GM12875 (cell line): ENCODE measurements around the gene HSPA4.

ENCODE experiments used
- H3K4me3 ChIP-seq: one replicate; pipeline ENCODE4 v1.5.1; 2011; ENCODE audit warnings: low read depth, low read length, control low read depth
- CTCF ChIP-seq: IDR thresholded peaks from 2 replicates; pipeline ENCODE4 v1.5.1; 2011; ENCODE audit warnings: low read depth, mild to moderate bottlenecking, control low read depth, inconsistent platforms, low read length, moderate library complexity, borderline replicate concordance; ENCODE audit not compliant: insufficient read depth

The HSPA4 gene

GRCh38 chr5:133063965-133064364 lies 12.2 kb downstream of the HSPA4 start:
- no peak for TF ChIP-seq CTCF

GRCh38 chr5:133065471-133065870 lies 13.7 kb downstream of the HSPA4 start:
- TF ChIP-seq CTCF, result no peak
- H3K4me3 ChIP-seq, result no peak overlapping the region

More at GRCh38 chr5:133063965-133064364, 12.2 kb downstream of the HSPA4 start:
- no peak overlapping the region for H3K4me3 ChIP-seq

GRCh38 chr5:133066045-133066444 lies 14.2 kb downstream of the HSPA4 start:
- H3K4me3 ChIP-seq, result no peak overlapping the region
- TF ChIP-seq CTCF, result no peak

GRCh38 chr5:133072021-133072420 lies 20.2 kb downstream of the HSPA4 start:
- no peak for TF ChIP-seq CTCF
- H3K4me3 ChIP-seq, result no peak overlapping the region

GRCh38 chr5:133075572-133076536 lies 24.0 kb downstream of the HSPA4 start:
- TF ChIP-seq CTCF, result no peak
- no peak overlapping the region for H3K4me3 ChIP-seq

GRCh38 chr5:133079048-133079447 lies 27.2 kb downstream of the HSPA4 start:
- no peak overlapping the region for H3K4me3 ChIP-seq
- TF ChIP-seq CTCF, result no peak

- no peak for TF ChIP-seq CTCF
- no peak overlapping the region for H3K4me3 ChIP-seq
Measured at GRCh38 chr5:133081036-133081435, 29.2 kb downstream of the HSPA4 start.
